ENCODE data around the gene TMEM179. TPM values are rescaled to one million over a fixed set of nuclear protein-coding genes. Genes with fewer than 3 reads are reported as not detected.

Gene TMEM179
- total and polyA plus RNA-seq, 2 of the 8 experiments (the other 6 are each of a cell fraction or from before 2014, with no cell fraction given) = 2.9 to 4.0 TPM

DNA sequence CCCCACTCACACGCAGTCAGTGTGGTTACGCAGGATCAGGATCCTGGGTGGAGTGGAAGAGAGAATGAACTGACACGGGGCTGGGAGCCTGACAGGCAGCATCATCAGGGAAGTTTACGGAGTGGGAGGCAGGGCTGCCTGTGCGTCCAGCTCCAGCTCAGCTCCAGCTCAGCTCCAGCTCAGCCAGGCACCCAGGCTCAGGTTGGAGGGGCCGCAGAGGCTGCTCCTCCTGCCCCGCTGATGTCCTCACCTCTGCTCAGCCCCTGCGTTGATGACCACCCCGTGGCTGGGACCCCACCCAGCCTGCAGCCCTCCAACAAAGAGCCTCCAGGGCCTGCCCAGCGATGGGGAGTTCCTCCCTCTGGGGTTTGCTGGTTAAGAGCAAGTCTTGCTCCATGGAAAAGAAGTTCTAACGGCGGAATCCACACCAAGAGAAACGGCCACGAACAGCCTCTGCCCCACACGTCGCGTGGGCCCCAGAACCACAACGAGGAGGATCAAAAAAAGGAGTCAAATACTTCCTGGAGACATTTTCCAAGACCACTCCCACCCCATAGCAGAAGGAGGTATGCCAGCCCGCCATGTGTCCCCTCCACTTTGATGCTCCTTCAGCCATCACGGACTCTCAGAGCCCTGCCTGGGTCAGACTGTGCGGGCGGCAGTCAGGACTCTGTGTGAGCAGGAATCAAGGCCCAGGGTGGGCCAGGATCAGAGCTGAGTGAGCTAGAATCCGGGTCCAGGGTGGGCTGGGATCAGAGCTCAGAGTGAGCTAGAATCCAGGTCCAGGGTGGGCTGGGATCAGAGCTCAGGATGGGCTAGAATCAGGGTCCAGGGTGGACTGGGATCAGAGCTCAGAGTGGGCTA, 42.7 kb downstream of the TMEM179 start (continued):
- TF ChIP-seq TAF1 (IDR thresholded peaks at IDR 0.05; ENCODE audit: low read depth, low read length) (no peak), ZNF274 (IDR thresholded peaks at IDR 0.05; ENCODE audit: borderline replicate concordance, extremely low read depth, low read length) (no peak), POU5F1 (IDR thresholded peaks at IDR 0.05; ENCODE audit: low read depth, low read length) (no peak), JUND (IDR thresholded peaks at IDR 0.05; ENCODE audit: low read length) (no peak)

All from H1 (cell line).